HEK293T (cell line): Measurements from ENCODE around the gene ANKMY1.

Experiments used
- BHLHE40 ChIP-seq: fragments of 450-650 bp; IDR thresholded peaks from 2 replicates; pipeline ENCODE4 v1.6.1; 2016; ENCODE audit warnings: mild to moderate bottlenecking, moderate library complexity, borderline replicate concordance
- CTBP1 ChIP-seq: fragments of 450-650 bp; IDR thresholded peaks from 2 replicates; pipeline ENCODE4 v1.6.1; 2016; ENCODE audit warnings: borderline replicate concordance
- LEF1 ChIP-seq: fragments of 450-650 bp; IDR thresholded peaks from 2 replicates; pipeline ENCODE4 v1.6.1; 2017; ENCODE audit warnings: mild to moderate bottlenecking, borderline replicate concordance
- NFRKB ChIP-seq: fragments of 450-650 bp; IDR thresholded peaks from 2 replicates; pipeline ENCODE4 v1.6.1; 2016; ENCODE audit warnings: mild to moderate bottlenecking, moderate library complexity
- SUZ12 ChIP-seq: fragments of 450-650 bp; IDR thresholded peaks from 2 replicates; pipeline ENCODE4 v1.6.1; 2016; ENCODE audit warnings: mild to moderate bottlenecking
- TARDBP ChIP-seq: fragments of 450-650 bp; IDR thresholded peaks from 2 replicates; pipeline ENCODE4 v1.6.1; 2016

GRCh38 chr2:240512666-240513535 lies 44.9 kb downstream of the ANKMY1 start:
- TF ChIP-seq NFRKB, result no peak
- no peak for TF ChIP-seq LEF1
- no peak for TF ChIP-seq SUZ12
- TF ChIP-seq TARDBP, result no peak
- TF ChIP-seq CTBP1, result no peak
- TF ChIP-seq BHLHE40, result no peak
